ENCODE measurements around the gene ZBTB17.

GRCh38 chr1:16010837-16011236, 34.9 kb upstream of the ZBTB17 start:
- TF ChIP-seq CTCF (conservative IDR thresholded peaks at IDR 0.05; ENCODE audit: low read length) (no peak), EZH2phosphoT487 (IDR thresholded peaks at IDR 0.05; ENCODE audit: borderline replicate concordance, low read depth, low read length) (no peak)

All from OCI-LY7 (cell line).